PC-9 (cell line): Measurements from ENCODE around the gene AKR7A2. TPM values are rescaled to one million over a fixed set of nuclear protein-coding genes. Genes with fewer than 3 reads are reported as not detected.

Experiments
- BruUV-seq: library from RNA; stranded (reverse); fragments of 400-500 nt; replicated peaks from 2 replicates; lab custom pipeline; 2021; lab: Mats Ljungman, UMichigan
- CTCF ChIA-PET: fragments of 300-600 bp; sonication (Branson Sonifier 250); formaldehyde crosslinking; loops from one replicate; lab custom pipeline; 2022; ENCODE audit warnings: antibody characterized with exemption; lab: Charles Lee
- POLR2A ChIA-PET: fragments of 300-600 bp; sonication (Branson Sonifier 250); formaldehyde crosslinking; loops from one replicate; lab custom pipeline; 2022; ENCODE audit warnings: antibody characterized with exemption; ENCODE audit not compliant: unreplicated experiment; lab: Charles Lee
- DNase-seq, 2 experiments: peaks; one replicate each; pipeline versions ENCODE4 v3.0.0 to v3.0.0-alpha.2; 2015 to 2022; ENCODE audit warnings: mixed read lengths in 1 of 2
- H2AFZ ChIP-seq: fragments of 200-600 bp; sonication (generic); 2 replicates; pipeline ENCODE4 v1.8.1; 2017; ENCODE audit warnings: antibody characterized with exemption
- H3F3A ChIP-seq: fragments of 200-600 bp; sonication (generic); 2 replicates; pipeline ENCODE4 v1.8.1; 2017; ENCODE audit warnings: antibody characterized with exemption, mild to moderate bottlenecking, low read depth; ENCODE audit not compliant: insufficient read depth
- H3K27ac ChIP-seq: fragments of 200-600 bp; sonication (generic); 2 replicates; pipeline ENCODE4 v1.6.1; 2016; ENCODE audit warnings: mixed run types
- H3K27me3 ChIP-seq: fragments of 200-600 bp; sonication (generic); 2 replicates; pipeline ENCODE4 v1.6.1; 2016; ENCODE audit warnings: low read depth, mixed run types; ENCODE audit not compliant: insufficient read depth
- H3K36me3 ChIP-seq: fragments of 200-600 bp; sonication (generic); 2 replicates; pipeline ENCODE4 v1.6.1; 2016; ENCODE audit warnings: low read depth, mixed run types
- H3K4me1 ChIP-seq: fragments of 200-600 bp; sonication (generic); replicated peaks from 2 replicates; pipeline ENCODE4 v1.6.1; 2016; ENCODE audit warnings: mixed run types; ENCODE audit not compliant: insufficient read depth
- H3K4me2 ChIP-seq: fragments of 200-600 bp; sonication (generic); 2 replicates; pipeline ENCODE4 v1.6.1; 2017; ENCODE audit warnings: mixed run types
- H3K4me3 ChIP-seq: fragments of 200-600 bp; sonication (generic); 2 replicates; pipeline ENCODE4 v1.6.1; 2016; ENCODE audit warnings: mixed run types
- H3K79me2 ChIP-seq: fragments of 200-600 bp; sonication (generic); 2 replicates; pipeline ENCODE4 v1.6.1; 2017; ENCODE audit warnings: low read depth, mixed run types
- H3K9me2 ChIP-seq: fragments of 200-600 bp; sonication (generic); 2 replicates; pipeline ENCODE4 v1.8.1; 2017; ENCODE audit warnings: mild to moderate bottlenecking; ENCODE audit not compliant: insufficient read depth
- H3K9me3 ChIP-seq: fragments of 200-600 bp; sonication (generic); 2 replicates; pipeline ENCODE4 v1.8.1; 2016; ENCODE audit warnings: low read depth; ENCODE audit not compliant: insufficient read depth
- H4K20me1 ChIP-seq: fragments of 200-600 bp; sonication (generic); 2 replicates; pipeline ENCODE4 v1.8.1; 2017; ENCODE audit not compliant: insufficient read depth
- EZH2 ChIP-seq: fragments of 200-600 bp; sonication (generic); IDR thresholded peaks from 2 replicates; pipeline ENCODE4 v1.8.0; 2017; ENCODE audit warnings: antibody characterized with exemption, low read depth
- intact Hi-C: fragments of 100-400 bp; cut with micrococcal nuclease; formaldehyde crosslinking; loops from one replicate; pipeline ENCODE4 v1.10.0; 2022; ENCODE audit not compliant: unreplicated experiment
- total RNA-seq: library from RNA; stranded (reverse); gene quantifications from 2 replicates; pipeline ENCODE4 v1.2.3, GENCODE V29; 2021
- TF ChIP-seq, protein P1 (sequence below): fragments of 200-600 bp; sonication (generic); conservative IDR thresholded peaks from 2 replicates; pipeline ENCODE4 v1.6.1; 2017; ENCODE audit warnings: mixed run types, antibody characterized with exemption, mild to moderate bottlenecking, moderate library complexity

AKR7A2 gene
- total RNA-seq, 1 experiment from 2014 or later, result 79.6 TPM

DNA sequence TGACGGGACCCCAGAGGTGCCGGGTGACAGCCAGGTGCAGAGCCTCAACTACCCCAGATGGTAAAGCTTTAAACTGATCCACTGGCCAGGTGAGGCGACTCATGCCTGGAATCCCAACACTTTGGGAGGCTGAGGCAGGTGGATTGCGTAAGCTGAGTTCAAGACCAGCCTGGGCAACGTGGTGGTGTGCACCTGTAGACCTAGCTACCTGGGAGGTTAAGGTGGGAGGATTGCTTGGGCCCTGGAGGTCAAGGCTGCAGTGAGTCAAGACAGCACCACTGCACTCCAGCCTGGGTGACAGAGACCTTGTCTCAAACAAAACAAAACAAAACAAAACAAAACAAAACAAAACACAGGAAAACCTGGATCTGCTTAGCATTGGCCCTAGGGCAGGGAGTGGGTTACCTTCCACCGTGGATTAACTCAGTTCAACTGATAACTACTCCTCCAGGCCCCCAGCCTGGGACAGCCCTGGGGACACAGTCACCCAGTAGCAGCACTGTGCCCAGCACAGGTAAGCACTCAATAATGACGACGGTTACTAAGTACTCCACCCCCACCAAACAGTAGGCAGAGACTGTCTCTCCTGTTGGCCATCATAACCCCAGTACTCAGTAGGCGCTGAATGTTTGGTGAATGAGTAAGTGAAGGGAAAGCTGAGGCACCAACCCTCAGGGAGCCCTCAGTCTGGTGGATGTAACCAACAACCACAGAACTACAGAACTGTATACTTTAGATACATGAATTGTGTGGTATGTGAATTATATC, 21.8 kb upstream of the AKR7A2 start:
- Histone ChIP-seq H3K36me3 (no peaks in the 10 kb centered on the region), H2AFZ (no peak overlapping the region), H3K9me2 (no peaks in the 10 kb centered on the region), H3K4me2 (no peak overlapping the region), H3K4me3 (no peak overlapping the region), H4K20me1 (no peaks in the 10 kb centered on the region), H3K27ac (no peak overlapping the region), H3K79me2 (no peaks in the 10 kb centered on the region), H3K27me3 (no peaks in the 10 kb centered on the region), H3K9me3 (no peaks in the 10 kb centered on the region), H3F3A (peaks cover 10% of the 10 kb centered on the region; the same call in 1 of the 2 replicates), H3K4me1 (peaks cover 9% of the 10 kb centered on the region)
- BruUV-seq, result no TSS peak
- CTCF ChIA-PET, result interaction anchor here (0.6 kb wide), 1 partner anchor 329 kb away, joined by 3 read pairs; no protein-coding TSS in a partner anchor
- intact Hi-C loops, result no loop called here
- POLR2A ChIA-PET, result no interaction called here
- TF ChIP-seq, protein P1, sequence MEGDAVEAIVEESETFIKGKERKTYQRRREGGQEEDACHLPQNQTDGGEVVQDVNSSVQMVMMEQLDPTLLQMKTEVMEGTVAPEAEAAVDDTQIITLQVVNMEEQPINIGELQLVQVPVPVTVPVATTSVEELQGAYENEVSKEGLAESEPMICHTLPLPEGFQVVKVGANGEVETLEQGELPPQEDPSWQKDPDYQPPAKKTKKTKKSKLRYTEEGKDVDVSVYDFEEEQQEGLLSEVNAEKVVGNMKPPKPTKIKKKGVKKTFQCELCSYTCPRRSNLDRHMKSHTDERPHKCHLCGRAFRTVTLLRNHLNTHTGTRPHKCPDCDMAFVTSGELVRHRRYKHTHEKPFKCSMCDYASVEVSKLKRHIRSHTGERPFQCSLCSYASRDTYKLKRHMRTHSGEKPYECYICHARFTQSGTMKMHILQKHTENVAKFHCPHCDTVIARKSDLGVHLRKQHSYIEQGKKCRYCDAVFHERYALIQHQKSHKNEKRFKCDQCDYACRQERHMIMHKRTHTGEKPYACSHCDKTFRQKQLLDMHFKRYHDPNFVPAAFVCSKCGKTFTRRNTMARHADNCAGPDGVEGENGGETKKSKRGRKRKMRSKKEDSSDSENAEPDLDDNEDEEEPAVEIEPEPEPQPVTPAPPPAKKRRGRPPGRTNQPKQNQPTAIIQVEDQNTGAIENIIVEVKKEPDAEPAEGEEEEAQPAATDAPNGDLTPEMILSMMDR, result no peak
- TF ChIP-seq EZH2, result no peak
- no peak for DNase-seq

DNA sequence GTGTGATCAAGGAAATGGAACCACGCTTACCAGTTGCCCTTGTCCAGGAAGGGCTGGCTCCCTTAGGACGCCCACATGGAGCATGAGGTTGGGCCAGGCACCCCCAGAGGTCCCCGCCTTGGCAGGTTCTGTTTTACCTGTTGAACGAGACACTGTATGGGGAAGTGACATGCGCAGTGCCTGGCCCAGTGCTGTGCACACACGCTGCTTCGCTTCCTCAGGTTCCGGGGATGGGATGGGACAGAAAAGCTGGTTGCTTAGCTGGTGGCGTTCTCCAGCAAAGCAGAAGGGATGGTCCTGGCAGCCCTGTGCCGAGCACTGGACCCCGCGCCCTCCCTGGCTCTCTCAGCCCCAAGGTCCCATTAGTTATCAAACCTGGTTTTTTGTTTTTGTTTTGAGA, 20.9 kb upstream of the AKR7A2 start:
- no peak for DNase-seq
- H3K27me3 ChIP-seq, result no peaks in the 10 kb centered on the region
- no peak overlapping the region for H3K27ac ChIP-seq
- intact Hi-C loops, result no loop called here
- no peaks in the 10 kb centered on the region for H3K36me3 ChIP-seq
- H3K4me1 ChIP-seq, result peaks cover 9% of the 10 kb centered on the region
- H3K9me2 ChIP-seq, result no peaks in the 10 kb centered on the region
- H3K4me2 ChIP-seq, result no peak overlapping the region
- no peaks in the 10 kb centered on the region for H4K20me1 ChIP-seq
- H3F3A ChIP-seq, result peaks cover 7% of the 10 kb centered on the region; the same call in 1 of the 2 replicates
- no peak overlapping the region for H3K4me3 ChIP-seq
- ChIA-PET CTCF (interaction anchor here (0.6 kb wide), 1 partner anchor 330 kb away, joined by 3 read pairs; no protein-coding TSS in a partner anchor), POLR2A (no interaction called here)
- H3K79me2 ChIP-seq, result no peaks in the 10 kb centered on the region
- no peaks in the 10 kb centered on the region for H3K9me3 ChIP-seq
- no peak for TF ChIP-seq EZH2
- TF ChIP-seq, protein P1, result no peak
- no TSS peak for BruUV-seq
- no peak overlapping the region for H2AFZ ChIP-seq

DNA sequence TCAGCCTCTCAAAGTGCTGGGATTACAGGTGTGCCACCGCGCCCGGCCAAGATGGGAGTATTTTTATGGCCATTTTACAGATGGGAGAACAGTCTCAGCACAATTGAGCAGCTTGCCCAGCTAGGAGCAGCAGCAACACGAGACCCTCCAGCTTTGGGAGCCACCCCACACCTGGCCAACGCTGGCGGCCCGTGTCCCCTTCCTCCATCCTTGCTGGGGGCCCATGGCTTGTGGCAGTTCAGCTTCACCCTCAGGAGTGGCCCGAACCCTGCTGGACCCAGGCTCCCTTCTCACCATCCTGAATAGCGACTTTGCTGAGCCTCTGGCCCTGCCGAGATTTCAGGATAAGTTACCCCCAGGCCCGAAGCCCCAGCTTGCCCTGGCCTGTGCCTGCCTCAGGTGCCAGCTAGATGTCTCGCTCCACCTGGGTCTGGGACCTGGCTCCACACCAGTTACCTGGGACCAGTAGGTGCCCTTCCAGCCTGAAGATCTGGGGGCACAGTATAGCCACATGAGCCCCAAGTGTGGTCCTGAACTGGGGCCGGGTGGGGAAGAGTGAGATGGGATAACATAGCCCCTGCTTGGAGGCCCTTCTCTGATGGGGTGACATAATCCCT, 19.4 kb upstream of the AKR7A2 start:
- H2AFZ ChIP-seq, result no peak overlapping the region
- H3K36me3 ChIP-seq, result no peaks in the 10 kb centered on the region
- no peak for DNase-seq
- no peaks in the 10 kb centered on the region for H4K20me1 ChIP-seq
- POLR2A ChIA-PET, result no interaction called here
- H3F3A ChIP-seq, result no peaks in the 10 kb centered on the region
- CTCF ChIA-PET, result no interaction called here
- H3K4me1 ChIP-seq, result peaks cover under 1% of the 10 kb centered on the region; the same call in 1 of the 2 replicates
- no peaks in the 10 kb centered on the region for H3K9me3 ChIP-seq
- no peak for TF ChIP-seq EZH2
- TF ChIP-seq, protein P1, result no peak
- no peak overlapping the region for H3K27ac ChIP-seq
- H3K27me3 ChIP-seq, result no peaks in the 10 kb centered on the region
- H3K79me2 ChIP-seq, result no peaks in the 10 kb centered on the region
- BruUV-seq, result no TSS peak
- H3K4me3 ChIP-seq, result no peak overlapping the region
- no peaks in the 10 kb centered on the region for H3K9me2 ChIP-seq
- H3K4me2 ChIP-seq, result no peak overlapping the region
- intact Hi-C loops, result no loop called here
